ENCODE measurements around the gene MAP10.
"Not testable (repeated sequence)": the region's sequence is repeated elsewhere in the genome, so short reads cannot be mapped to it uniquely, and the experiment has no call there.

Gene MAP10, protein sequence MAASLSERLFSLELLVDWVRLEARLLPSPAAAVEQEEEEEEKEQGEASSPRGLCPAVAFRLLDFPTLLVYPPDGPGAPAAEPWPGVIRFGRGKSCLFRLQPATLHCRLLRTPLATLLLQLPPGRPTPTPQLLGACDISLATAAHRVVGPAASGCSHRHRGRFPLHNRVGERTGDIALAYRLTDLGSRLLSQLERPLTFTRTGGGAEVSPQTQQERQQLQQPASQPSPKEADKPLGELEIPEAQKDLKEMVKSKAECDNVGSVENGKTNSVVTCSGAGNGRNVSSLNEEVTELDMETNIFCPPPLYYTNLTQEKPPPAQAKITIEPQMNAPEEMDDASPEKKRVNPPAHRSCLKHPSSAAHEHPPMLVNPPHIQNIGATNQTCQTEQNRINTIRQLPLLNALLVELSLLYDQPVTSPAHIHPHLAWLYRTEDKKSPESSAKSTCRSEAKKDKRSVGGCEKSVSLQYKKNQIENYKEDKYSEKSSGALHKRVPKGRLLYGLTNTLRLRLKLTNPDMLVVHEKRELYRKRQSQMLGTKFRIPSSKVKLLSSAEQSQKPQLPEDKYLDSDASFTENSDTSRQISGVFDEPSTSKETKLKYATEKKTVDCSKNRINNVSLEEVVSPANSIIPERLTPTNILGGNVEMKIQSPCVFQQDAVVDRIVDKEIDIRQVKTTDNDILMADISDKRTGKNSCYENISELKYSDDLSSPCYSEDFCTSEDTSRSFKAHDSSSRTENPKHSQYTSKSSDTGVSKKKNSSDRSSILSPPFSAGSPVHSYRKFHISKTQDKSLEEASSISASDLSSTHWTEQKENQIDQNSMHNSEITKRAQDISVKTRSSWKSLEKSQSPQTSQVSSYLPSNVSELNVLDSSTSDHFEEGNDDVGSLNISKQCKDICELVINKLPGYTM

DNA sequence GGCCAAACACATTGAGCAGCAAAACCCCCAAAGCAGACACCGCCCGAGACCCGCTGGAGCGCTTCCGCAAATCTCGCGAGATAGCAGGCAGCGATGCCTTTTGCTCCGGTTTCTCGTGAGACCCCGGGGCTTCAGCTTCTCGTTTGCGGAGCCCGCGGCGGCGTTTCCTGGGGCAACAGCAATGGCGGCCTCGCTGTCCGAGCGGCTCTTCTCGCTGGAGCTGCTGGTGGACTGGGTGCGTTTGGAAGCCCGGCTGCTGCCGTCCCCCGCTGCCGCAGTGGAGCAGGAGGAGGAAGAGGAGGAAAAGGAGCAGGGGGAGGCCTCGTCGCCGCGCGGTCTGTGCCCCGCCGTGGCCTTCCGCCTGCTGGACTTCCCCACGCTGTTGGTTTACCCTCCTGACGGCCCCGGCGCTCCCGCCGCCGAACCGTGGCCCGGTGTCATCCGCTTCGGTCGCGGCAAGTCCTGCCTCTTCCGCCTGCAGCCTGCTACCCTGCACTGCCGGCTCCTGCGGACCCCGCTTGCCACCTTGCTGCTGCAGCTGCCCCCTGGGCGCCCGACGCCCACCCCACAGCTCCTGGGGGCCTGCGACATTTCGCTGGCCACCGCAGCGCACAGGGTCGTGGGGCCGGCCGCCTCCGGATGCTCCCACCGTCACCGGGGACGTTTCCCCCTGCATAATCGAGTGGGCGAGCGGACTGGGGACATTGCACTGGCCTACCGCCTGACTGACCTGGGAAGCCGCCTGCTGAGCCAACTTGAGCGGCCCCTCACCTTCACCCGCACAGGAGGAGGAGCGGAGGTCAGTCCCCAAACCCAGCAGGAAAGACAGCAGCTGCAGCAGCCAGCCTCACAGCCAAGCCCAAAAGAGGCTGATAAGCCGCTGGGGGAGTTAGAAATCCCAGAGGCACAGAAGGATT, at the start of gene MAP10:
MAP10 (plus strand) TSS at position 148 of the 917 bp plus-strand sequence; CDS start at position 182, 34 bp downstream.
- in situ Hi-C loops (cut with MboI; ENCODE audit: low sequenced_read_pairs), result no loop called here

DNA sequence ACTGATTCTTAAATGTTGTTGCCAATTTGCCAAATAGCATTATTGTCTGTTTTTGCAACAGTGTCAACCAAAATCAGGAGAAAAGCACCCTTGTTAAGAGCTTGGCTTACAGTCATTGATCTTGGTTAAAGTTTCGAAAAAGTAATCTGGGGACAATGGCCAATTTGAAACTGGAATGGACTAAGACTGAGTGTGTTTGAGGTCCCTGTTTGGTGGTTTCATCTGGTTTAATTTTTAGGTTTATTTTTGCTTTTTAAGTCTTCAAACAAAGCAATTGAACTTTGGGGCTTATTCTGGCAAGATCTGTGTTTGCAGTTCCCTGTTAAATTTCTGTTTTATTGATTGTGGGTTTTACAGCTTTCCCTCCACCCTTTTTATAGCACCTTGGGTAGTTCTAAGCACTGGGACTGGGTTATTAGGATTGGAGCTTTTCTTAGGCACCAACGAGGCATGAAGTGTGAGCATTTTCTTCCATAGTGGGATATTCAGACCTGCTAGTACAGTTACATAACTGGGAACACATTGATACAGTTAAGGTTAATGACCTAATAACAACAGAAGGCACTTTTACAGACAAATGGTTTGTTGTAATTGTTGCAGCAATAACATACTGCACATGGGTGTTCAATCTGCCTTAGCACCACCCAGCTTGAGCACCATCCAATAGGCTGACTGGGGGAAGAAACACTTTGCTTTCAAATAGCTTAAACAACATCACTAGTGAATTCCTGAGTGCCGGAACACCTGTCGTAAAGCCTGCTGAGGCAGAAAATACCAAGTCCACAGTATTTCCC, 40.6 kb upstream of the MAP10 start:
- in situ Hi-C loops (cut with MboI; ENCODE audit: low sequenced_read_pairs), result no loop called here

DNA sequence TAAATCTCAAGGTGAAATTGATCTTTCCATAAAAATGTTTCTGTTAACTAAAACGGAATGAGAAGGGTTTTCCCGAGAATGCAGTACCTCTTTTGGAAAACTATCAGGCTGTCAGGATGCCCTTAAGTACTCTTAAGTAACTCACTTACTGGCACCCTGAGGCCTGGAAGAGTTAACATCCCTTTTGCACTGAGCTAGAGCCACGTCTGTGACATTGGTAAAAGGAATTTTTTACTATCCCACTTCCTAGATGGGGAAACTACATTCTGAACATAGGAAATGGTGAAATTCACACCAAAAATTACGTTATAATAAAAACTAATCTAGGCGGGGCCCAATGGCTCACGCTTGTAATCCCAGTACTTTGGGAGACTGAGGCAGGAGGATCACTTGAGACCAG, 39.7 kb upstream of the MAP10 start:
- in situ Hi-C loops (cut with MboI; ENCODE audit: low sequenced_read_pairs), result no loop called here

DNA sequence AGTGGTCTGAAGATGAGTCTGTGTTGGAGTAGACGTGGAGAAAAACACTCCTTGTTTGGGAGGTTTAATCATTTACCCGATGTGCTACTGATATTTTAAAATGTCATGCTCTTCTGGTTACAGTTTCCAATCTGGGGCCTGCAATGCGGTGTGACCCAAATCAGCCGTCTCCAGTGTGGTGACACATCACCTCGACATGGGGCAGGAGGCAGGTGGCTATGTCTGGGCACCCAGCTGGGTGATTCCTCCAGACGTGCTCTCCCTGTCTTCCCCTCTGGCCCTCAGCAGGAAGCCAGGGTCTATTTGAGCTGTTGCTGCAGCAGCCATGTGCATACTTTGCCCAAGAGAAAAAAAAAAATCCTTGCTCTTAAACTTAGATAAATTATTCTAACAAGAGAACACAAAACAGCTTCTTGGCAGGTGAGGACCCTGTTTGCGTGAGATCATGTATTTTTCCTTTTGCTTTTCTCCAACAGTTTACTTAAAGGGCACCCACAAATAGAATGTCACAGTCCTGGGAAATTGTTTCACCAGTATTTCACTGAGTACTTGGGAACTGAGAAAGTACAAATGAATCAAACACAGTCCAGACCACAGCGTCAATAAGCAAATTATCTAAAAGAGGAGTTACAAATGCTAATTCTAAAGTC, 38.9 kb upstream of the MAP10 start:
- in situ Hi-C loops (cut with MboI; ENCODE audit: low sequenced_read_pairs), result no loop called here

DNA sequence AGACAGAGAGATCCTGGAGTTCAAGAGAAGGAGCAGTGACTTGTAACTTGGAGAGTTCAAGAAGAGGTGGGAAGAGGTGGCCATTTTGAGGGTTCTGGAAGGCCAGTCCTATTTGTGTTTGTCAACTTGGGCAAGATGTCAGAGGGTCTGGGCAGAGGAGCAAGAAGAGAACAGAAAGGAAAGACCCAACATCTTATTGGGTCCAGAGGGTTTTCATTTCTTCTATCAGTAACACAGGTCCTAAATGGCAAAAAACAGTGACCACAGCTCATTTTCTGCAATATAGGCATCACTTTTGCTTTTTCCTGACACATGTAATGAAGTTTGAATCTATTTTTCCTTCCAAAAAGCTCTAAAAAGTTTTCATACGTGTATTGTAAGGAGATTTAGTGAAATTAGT, 38.3 kb upstream of the MAP10 start:
- in situ Hi-C loops (cut with MboI; ENCODE audit: low sequenced_read_pairs), result no loop called here

DNA sequence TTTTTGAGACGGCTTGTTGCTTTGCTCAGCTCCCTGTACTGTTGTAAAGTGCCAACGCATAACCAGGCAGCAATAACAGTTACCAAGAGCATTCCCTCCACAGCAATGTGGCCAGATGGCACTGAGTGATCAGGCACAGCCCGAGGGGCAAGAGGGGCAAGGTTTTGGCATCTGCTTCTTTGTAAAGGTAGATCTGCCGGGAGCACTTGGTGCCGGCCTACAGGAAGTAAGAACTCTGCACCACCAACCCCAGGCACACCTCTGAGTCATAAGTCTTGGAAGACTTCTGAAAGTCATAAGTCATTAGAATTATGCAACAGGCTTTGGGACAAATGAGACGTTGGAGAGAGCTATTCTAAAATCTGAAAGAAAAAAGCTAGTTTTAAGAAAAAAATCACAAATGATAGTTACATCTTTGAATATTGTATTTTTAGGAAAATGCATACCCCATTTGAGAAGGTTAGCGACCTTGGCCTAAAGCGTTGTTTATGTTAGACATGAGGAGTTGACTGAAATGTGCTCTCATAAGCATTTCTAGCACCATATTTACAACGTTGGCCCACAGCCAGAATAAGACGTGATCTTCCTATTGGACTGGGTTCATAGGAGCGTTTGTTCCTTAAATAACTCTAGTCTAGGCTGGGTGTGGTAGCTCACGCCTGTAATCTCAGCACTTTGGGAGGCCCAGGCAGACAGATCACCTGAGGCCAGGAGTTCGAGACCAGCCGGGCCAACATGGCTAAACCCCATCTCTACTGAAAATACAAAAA, 37.7 kb upstream of the MAP10 start:
- in situ Hi-C loops (cut with MboI; ENCODE audit: low sequenced_read_pairs), result no loop called here

DNA sequence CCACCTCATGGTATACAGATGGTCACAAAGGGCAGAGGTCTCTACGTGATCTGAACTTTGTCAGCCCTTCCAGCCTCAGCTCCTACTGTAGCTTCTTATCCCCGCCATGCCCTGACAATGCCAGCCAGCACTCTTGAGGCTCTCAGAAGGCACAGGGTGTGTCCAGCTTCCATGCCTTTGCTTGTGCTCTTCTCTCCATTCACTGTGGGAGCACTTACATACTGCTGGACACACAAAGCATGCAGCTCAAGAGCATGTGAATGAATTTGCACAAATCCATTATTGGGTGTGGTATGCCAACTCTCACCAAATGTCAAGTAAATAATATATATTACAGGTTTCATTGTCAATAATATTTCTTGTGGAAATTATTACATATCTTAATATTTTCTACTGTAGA, 36.4 kb upstream of the MAP10 start:
- in situ Hi-C loops (cut with MboI; ENCODE audit: low sequenced_read_pairs), result no loop called here

DNA sequence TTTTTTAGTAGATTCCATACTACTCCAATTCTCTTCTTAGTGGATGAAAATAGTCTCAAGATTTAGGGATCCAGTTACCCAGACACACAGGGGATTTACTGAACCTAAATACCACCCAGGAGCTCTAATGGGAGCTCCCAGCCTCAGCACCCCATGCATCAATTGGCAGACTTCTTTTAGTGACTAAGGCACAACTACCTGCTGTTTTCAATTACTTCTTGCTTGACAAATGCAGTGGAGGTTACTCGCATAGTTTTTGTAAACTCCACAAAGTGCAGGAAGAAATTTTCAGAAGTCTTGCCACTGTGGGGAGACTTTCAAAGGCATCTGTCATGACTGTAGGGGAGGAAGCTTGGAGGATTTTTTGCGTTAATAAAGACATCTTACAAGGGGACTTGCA, 35.5 kb upstream of the MAP10 start:
- in situ Hi-C loops (cut with MboI; ENCODE audit: low sequenced_read_pairs), result no loop called here

DNA sequence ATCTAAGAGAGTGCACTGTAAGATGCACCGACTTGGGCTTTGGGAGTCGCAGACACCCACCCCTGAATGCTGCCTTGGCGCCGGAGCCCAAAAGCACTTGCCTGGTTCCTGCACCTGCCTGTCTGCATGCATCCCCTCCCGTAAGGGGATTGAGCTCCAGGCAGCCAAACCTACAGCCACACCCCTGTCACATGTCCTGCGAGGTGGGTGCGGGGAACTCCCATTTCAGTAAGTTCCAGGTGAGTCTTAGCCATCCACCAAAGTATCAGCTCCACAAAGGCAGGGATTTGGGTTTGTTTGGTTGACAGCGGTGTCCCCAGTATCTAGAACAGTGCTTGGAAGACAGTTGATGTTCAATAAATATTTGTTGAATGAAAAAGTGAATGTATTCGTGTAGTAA, 31.5 kb upstream of the MAP10 start:
- in situ Hi-C loops (cut with MboI; ENCODE audit: low sequenced_read_pairs), result no loop called here

DNA sequence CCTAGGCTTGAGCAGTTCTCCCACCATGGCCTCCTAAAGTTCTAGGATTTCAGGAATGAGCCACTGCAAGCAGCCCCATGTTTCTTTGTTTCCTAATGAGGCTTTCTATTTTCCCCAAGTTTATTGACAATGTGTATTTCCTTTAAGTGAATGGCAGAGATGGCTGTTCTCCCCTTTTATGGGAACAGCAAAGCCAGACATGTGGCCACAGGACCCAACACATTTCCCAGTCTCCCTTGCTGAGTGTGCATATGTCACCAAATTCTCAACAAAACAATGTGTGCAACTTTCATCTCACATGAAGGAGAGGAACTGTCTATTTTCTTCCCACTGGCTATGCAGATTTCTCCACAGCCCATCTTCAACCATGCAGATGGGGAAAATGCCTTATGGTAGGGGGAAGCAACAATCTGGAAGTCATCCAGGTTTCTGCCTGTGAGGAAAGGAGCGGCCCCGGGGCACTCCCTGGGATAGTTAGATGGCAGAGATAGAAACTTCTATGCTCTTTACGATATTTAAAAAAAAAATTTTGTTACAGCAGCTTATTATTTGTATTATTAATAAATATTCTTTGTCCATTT, 28.6 kb upstream of the MAP10 start:
- in situ Hi-C loops (cut with MboI; ENCODE audit: low sequenced_read_pairs), result no loop called here

DNA sequence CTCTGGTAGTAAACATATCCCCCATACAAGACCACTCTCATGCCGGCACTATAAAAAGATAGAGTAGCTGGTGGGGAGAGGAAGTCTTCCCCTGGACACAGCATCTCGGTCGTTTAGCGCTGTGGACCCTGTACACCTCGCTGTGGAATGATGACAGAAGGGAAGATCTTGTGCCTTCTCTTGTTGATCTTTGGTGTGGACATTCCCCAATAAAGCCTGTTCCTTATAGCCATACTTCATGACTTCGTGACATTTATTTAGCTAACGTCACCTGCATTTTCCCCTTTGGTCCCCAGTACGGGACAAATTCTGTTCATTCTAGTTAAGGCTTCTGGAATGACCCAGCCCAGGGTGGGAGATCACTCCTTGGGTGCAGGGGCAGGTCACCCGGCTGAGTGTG, 24.9 kb upstream of the MAP10 start:
- in situ Hi-C loops (cut with MboI; ENCODE audit: low sequenced_read_pairs), result no loop called here

DNA sequence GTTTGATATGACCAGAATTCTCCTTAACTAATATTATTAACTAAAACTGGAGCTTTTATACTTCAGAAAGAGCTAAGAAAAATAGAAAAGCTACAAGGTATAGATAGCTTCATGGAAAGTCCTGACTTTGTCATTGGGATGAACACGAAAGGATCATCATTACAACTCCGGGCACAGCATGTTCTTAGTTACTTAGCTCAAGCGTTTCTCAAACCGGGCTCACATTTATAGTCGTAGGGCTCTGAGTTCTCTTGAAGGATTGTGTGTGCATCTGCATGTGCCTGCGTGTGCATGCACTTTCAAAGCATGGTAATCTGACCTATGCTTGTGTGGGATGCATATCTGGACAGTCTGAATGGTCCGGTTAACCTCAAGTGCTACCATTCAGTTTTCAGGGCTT, 20.4 kb upstream of the MAP10 start:
- in situ Hi-C loops (cut with MboI; ENCODE audit: low sequenced_read_pairs), result no loop called here

DNA sequence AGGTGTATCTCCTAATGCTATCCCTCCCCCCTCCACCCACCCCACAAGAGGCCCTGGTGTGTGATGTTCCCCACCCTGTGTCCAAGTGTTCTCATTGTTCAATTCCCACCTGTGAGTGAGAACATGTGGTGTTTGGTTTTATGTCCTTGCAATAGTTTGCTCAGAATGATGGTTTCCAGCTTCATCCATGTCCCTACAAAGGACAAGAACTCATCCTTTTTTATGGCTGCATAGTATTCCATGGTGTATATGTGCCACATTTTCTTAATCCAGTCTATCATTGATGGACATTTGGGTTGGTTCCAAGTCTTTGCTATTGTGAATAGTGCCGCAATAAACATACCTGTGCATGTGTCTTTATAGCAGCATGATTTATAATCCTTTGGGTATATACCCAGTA, 19.6 kb upstream of the MAP10 start:
- in situ Hi-C loops (cut with MboI; ENCODE audit: low sequenced_read_pairs), result not testable (repeated sequence)

DNA sequence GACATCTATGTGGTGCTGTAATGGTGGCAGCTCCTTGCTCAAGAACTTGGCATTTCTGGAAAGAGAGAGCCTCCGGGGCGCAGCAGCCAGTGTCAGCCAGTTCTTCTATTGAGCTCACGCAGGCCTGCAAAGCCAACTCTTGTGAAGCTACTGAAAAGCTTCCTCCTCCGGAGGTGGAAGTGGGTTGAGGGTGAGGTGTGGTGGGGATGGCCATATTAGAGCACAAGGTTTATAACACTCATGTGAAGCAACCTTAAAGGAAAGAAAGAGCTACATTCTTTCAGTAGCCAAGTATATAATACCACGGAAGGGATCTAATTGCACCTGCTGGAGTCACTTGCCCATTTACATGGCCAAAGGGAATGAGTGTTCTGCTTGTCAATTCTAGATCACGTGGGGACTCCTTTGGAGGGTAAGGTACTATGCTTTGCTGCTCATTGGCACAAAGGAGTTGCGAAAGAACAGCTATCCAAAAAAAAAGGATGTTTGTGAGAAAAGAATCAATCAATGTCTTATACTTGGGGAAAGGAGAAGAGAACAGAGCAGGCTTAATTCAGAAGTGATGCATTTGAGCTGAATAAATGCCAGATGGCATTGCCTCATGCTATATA, 18.3 kb upstream of the MAP10 start:
- in situ Hi-C loops (cut with MboI; ENCODE audit: low sequenced_read_pairs), result no loop called here

DNA sequence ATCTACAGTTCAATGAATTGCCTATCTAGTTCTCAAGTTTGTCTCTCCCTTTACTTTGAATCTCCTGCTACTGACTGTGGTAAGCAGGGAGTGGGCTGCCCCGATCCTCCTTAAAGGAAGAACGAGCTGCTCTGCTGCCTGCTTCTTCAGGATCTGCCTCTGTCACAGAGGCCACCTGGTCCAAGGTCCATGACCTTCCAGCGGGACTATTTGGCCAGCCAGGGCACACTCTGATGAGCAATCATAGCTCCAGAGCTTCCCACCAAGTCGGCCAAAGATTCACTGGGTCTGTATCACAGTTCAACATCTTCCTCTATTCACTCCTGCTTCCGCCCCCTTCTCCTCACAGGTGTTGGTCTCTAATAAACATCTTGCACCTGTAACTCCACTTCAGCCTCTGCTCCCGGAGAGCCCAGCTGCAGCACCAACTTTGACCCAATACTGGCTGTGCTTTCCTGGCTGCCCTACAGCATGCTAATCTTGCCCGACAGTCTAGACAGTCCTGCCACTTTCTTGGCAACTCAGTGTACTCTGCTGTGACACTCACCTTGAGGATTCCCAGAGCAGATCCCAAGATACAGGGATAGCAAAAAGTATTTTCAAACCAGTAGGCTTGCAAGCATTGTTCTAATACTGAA, 16.9 kb upstream of the MAP10 start:
- in situ Hi-C loops (cut with MboI; ENCODE audit: low sequenced_read_pairs), result no loop called here

DNA sequence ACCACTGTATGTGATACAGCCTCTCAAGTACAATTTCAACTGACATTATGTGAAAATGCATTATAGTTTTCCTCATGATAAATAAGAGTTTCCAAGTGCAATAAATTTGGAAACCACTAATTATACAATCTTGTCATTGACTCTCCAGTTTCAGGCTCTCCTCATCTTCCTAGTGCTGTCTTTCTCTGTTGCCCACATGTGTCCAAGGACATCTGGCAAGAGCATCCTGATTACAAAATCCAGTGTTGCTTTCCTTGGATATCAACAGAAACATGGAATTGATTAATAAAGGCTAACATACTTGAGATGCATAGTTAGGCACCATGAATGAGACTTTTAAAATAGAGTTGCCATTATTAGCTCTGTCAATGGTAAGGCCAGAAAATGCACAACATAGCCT, 15.6 kb upstream of the MAP10 start:
- in situ Hi-C loops (cut with MboI; ENCODE audit: low sequenced_read_pairs), result no loop called here

DNA sequence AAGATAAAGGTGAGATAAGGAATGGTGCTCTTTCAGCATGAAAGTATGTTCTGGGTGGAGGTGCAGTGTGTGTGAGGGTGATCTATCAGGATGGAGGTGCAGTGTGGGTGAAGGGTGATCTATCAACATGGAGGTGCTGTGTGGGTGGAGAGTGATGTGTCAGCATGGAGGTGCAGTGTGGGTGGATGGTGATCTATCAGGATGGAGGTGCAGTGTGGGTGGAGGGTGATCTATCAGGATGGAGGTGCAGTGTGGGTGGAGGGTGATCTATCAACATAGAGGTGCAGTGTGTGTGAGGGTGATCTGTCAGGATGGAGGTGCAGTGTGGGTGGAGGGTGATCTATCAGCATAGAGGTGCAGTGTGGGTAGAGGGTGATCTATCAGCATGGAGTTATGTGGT, 12.3 kb upstream of the MAP10 start:
- in situ Hi-C loops (cut with MboI; ENCODE audit: low sequenced_read_pairs), result no loop called here

DNA sequence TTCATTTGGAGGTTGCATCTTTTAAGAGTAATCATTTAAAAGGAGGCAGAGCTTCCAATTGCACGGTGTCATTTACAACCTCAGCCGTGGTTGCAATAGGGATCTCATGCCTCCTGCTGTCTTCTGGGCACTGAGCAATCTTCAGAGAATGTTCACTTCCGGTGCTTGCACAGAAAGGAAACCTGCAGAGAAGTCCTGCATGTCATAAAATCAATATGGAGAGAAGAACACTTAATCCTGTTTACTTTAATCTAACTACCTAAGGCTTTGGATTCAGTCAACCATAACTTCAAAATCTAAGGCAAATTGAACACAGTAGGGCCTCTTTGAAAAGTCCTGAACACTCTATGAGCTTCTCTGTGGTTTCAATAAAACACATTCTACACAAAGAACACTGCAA, 11.3 kb upstream of the MAP10 start:
- in situ Hi-C loops (cut with MboI; ENCODE audit: low sequenced_read_pairs), result no loop called here

Data from HL-60/S4 treated with retinoic acid at 250 ng/mL for 4 days and 3 days (cell line).